ENCODE data around the gene BTG4. TPM values are rescaled to one million over a fixed set of nuclear protein-coding genes. Genes with fewer than 3 reads are reported as not detected.

Gene BTG4
- total RNA-seq, 1 donor from 2014 or later: 0.38 TPM

DNA sequence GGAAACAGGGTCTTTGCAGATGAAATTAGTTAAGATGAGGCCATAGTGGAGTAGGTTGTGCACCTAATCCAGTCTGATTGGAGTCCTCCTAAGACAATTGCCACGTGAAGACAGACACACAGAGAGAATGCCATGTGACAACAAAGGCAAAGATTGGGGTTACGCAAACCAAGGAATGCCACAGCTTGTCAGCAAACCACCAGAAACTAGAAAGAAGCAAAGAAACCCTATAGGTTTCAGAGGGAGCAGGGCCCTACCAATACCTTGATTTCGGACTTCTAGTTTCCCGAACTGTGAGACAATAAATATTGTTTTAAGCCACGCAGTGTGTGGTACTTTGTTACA lies 20.2 kb upstream of the BTG4 start:
- H3K27me3 ChIP-seq (ENCODE audit: low read depth): no peaks in the 10 kb centered on the region
- no peak for DNase-seq
- intact Hi-C loops (cut with DNase I): no loop called here
- TF ChIP-seq, protein P1, sequence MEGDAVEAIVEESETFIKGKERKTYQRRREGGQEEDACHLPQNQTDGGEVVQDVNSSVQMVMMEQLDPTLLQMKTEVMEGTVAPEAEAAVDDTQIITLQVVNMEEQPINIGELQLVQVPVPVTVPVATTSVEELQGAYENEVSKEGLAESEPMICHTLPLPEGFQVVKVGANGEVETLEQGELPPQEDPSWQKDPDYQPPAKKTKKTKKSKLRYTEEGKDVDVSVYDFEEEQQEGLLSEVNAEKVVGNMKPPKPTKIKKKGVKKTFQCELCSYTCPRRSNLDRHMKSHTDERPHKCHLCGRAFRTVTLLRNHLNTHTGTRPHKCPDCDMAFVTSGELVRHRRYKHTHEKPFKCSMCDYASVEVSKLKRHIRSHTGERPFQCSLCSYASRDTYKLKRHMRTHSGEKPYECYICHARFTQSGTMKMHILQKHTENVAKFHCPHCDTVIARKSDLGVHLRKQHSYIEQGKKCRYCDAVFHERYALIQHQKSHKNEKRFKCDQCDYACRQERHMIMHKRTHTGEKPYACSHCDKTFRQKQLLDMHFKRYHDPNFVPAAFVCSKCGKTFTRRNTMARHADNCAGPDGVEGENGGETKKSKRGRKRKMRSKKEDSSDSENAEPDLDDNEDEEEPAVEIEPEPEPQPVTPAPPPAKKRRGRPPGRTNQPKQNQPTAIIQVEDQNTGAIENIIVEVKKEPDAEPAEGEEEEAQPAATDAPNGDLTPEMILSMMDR (IDR thresholded peaks at IDR 0.05): no peak
- H3K9me3 ChIP-seq: no peaks in the 10 kb centered on the region
- H3K4me3 ChIP-seq: no peak overlapping the region
- H3K4me1 ChIP-seq: no peaks in the 10 kb centered on the region
- no peak overlapping the region for H3K27ac ChIP-seq
- no peaks in the 10 kb centered on the region for H3K36me3 ChIP-seq
- no peak for ATAC-seq

DNA sequence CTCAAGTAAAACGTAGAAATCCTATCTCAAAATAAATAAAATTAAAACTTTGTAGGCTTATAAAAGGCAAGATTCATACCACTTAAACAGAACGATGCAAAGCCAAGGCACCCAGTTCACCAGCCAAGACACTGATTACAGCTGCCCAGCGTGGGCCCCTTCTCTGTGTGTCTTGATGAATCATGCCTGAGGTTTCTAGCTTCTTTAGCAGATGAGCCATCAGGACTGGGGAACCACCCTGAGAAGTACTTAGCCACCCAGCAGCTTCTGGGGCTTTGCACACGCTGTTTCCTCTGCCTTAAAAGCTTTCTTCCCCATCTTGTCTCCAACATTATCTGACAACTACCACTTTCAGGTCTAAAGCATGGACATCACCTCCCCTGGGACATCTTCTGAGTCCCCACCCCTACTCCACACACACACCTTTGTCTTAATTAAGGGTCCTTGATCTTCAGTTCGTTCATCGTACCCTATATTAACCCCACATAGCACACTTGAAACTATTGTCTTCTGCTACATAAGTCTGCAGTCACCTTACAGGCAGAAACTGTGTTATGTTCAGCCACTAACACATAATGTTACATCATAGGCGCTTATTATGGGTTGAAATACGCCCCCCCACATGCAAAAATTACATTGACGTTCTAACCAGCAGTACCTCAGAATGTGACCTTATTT lies 19.6 kb upstream of the BTG4 start:
- ATAC-seq (no peak), DNase-seq (no peak)
- TF ChIP-seq, protein P1 (IDR thresholded peaks at IDR 0.05): no peak
- H3K36me3 ChIP-seq: no peaks in the 10 kb centered on the region
- no peaks in the 10 kb centered on the region for H3K27me3 ChIP-seq (ENCODE audit: low read depth)
- intact Hi-C loops (cut with DNase I): no loop called here
- no peak overlapping the region for H3K27ac ChIP-seq
- no peaks in the 10 kb centered on the region for H3K9me3 ChIP-seq
- H3K4me1 ChIP-seq: no peaks in the 10 kb centered on the region
- H3K4me3 ChIP-seq: no peak overlapping the region

DNA sequence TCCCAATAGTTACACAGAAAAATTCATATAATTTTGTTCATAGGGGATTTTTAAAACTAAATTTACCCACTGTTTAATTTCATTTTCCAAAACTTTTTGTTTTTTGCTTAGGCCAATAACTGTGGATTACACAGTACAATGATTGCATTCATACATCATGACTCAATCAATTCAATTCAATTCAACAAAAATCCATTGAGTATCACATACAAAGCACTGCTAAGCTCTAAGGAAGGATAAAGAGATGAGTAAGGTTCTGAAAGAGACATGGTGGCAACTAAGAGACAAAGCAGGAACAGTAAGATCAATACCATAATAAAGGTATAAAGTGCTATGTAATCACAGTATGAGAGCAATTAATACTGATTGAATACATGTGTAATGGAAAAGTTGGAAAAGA lies 18.9 kb upstream of the BTG4 start:
- Histone ChIP-seq H3K36me3 (no peaks in the 10 kb centered on the region), H3K27ac (no peak overlapping the region), H3K9me3 (no peaks in the 10 kb centered on the region), H3K4me1 (no peaks in the 10 kb centered on the region), H3K27me3 (ENCODE audit: low read depth) (no peaks in the 10 kb centered on the region), H3K4me3 (no peak overlapping the region)
- no peak for ATAC-seq
- intact Hi-C loops (cut with DNase I): no loop called here
- TF ChIP-seq, protein P1 (IDR thresholded peaks at IDR 0.05): no peak
- DNase-seq: no peak

DNA sequence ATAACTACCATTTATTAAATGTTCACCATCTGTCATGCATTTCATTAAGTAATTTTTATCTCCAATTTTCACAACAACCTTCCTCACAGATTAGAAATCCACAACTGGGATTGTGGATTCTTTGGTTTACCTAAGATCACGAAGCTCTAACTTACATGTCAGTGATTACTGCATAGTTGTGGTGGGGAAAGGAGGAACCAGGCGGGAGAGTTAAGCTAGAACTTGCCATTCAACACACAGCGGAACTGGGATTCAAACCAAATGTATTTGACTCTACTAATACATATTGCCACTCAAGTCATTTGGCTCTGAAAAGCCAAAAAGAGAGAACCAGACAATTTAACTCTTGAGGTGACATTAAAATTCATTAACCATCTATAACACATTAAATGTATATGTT lies 17.9 kb upstream of the BTG4 start:
- DNase-seq (no peak), ATAC-seq (no peak)
- TF ChIP-seq, protein P1 (IDR thresholded peaks at IDR 0.05): no peak
- Histone ChIP-seq H3K4me3 (no peak overlapping the region), H3K4me1 (no peaks in the 10 kb centered on the region), H3K36me3 (no peaks in the 10 kb centered on the region), H3K27ac (no peak overlapping the region), H3K27me3 (ENCODE audit: low read depth) (no peaks in the 10 kb centered on the region), H3K9me3 (no peaks in the 10 kb centered on the region)
- intact Hi-C loops (cut with DNase I): no loop called here

DNA sequence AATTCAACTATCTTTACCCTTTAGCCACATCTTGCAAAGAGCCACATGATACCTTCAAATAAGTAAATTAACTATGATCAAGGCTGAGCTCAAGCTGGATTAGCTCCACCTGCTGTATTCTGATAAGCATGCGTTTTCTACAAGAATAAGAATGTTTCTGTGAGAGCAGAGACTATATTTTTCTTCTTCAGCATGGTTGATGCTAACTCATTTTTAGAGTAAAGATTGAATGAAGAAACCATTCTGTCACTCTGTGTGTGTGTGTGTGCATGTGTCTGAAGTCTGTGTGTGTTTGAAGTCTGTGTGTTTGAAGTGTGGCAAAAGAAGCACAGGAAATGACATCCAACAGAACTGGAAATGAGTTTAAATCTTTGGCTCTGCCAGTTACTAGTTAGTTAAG lies 16.4 kb upstream of the BTG4 start:
- intact Hi-C loops (cut with DNase I): no loop called here
- Histone ChIP-seq H3K4me1 (no peaks in the 10 kb centered on the region), H3K27me3 (ENCODE audit: low read depth) (no peaks in the 10 kb centered on the region), H3K9me3 (no peaks in the 10 kb centered on the region), H3K4me3 (no peak overlapping the region), H3K27ac (no peak overlapping the region), H3K36me3 (no peaks in the 10 kb centered on the region)
- TF ChIP-seq, protein P1 (IDR thresholded peaks at IDR 0.05): no peak
- ATAC-seq (no peak), DNase-seq (no peak)

Measured in lower lobe of right lung (tissue), 2 donors.